Measurements from ENCODE around the gene LCE1D. TPM values are rescaled to one million over a fixed set of nuclear protein-coding genes. Genes with fewer than 3 reads are reported as not detected.
A peak's percentile ranks its signal among the peaks of the same experiment; 100 is the strongest.

LCE1D gene
- polyA plus RNA-seq, 1 experiment = not detected

DNA sequence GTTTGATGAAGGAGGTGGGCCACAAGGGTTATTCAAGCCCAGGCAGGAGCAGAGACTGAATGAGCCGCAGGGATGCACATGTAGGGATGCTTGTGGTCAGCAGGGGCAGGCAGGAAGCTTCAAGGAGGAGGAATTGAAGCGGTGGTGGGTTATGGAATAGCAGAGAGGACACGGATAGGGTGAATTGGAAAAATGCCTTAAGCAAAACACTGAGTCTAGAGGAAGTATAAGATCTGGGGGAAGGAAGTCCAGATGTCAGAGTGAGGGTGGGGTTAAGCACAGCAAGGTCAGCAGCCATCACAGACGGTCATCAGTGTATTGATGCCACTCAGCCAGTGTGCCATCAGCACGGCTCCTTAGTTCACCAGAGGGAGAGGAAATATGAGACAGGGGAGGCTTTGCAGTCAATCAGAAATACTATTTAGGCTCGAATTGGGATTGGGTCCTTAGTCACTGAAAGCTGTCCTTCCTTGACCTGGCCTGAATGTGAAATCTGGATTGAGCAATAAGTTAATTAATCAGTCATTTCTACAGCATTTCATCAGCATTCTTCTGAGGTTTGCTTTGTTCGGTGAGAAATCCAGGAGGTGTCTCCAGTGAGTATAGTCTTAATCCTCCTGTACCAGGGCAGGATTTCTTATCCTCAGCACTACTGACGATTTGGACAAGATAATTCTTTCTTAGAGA lies 27.5 kb upstream of the LCE1D start:
- Histone ChIP-seq H3K27me3 (ENCODE audit: control insufficient read depth, insufficient read depth, low read length) (no peaks in the 10 kb centered on the region), H3K36me3 (ENCODE audit: control insufficient read depth, insufficient read depth, low read length) (no peaks in the 10 kb centered on the region), H3K4me3 (ENCODE audit: low read depth, low read length) (no peak overlapping the region)
- TF ChIP-seq, protein P1, sequence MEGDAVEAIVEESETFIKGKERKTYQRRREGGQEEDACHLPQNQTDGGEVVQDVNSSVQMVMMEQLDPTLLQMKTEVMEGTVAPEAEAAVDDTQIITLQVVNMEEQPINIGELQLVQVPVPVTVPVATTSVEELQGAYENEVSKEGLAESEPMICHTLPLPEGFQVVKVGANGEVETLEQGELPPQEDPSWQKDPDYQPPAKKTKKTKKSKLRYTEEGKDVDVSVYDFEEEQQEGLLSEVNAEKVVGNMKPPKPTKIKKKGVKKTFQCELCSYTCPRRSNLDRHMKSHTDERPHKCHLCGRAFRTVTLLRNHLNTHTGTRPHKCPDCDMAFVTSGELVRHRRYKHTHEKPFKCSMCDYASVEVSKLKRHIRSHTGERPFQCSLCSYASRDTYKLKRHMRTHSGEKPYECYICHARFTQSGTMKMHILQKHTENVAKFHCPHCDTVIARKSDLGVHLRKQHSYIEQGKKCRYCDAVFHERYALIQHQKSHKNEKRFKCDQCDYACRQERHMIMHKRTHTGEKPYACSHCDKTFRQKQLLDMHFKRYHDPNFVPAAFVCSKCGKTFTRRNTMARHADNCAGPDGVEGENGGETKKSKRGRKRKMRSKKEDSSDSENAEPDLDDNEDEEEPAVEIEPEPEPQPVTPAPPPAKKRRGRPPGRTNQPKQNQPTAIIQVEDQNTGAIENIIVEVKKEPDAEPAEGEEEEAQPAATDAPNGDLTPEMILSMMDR (IDR thresholded peaks at IDR 0.05; ENCODE audit: insufficient read depth, low read depth, low read length) = no peak
- no peak for DNase-seq (ENCODE audit: low read depth)
- ChIA-PET CTCF (interaction anchor here (1.5 kb wide), 1 partner anchor 157 kb away, joined by 3 read pairs; no protein-coding TSS in a partner anchor), POLR2A (no interaction called here)

DNA sequence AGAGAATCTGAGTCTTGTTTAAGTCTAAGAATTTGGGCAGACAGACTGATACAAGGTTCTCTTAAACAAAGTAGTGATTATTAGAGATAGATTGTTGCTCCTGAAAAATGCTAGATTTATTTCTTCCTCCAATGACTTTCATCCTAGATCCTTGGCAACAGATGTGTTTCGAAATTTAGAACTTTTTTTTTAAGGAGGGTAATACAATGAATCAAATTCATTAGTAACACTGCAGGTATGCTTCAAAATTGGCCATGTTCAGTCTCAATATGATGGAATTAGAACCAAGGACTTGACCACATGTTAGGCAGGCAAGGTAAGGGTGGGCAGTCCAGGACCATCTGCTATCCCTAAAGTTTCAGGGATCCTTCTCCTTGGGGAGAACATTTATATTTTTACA lies 26.1 kb upstream of the LCE1D start:
- no peak overlapping the region for H3K4me3 ChIP-seq (ENCODE audit: low read depth, low read length)
- no peaks in the 10 kb centered on the region for H3K27me3 ChIP-seq (ENCODE audit: control insufficient read depth, insufficient read depth, low read length)
- H3K36me3 ChIP-seq (ENCODE audit: control insufficient read depth, insufficient read depth, low read length) = no peaks in the 10 kb centered on the region
- CTCF ChIA-PET = no interaction called here
- TF ChIP-seq, protein P1 (IDR thresholded peaks at IDR 0.05; ENCODE audit: insufficient read depth, low read depth, low read length) = no peak
- DNase-seq (ENCODE audit: low read depth) = no peak
- POLR2A ChIA-PET = no interaction called here

DNA sequence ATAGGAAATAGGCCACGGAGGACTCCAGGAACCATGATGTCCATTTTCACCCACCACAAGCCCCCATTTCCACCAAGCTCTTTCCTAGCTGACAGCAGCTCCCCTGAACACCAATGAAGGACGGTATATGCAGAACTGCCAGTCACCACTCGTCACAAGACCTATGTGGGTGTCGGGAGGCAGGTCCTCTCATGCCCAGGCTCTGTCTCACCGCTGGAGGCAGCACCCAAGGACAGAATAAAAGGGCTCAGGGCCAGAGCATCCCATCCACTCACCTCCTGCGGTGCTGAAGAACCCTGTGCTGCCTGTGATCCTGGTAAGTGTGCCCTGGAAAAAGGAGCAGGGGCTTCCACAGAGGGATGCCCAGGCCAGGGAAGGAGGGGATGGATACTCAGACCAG lies 21.6 kb upstream of the LCE1D start, which contains the start of gene LCE1F:
TSS of gene LCE1F (plus strand) at position 266 of the 400 bp plus-strand sequence. CDS start 1,232 bp downstream, outside the sequence.
- H3K4me3 ChIP-seq (ENCODE audit: low read depth, low read length) = no peak within 1 kb of the TSS
- ChIA-PET CTCF (no interaction called here), POLR2A (no interaction called here)
- TF ChIP-seq, protein P1 (IDR thresholded peaks at IDR 0.05; ENCODE audit: insufficient read depth, low read depth, low read length) = no peak
- no peak for DNase-seq (ENCODE audit: low read depth)
- no peaks in the 10 kb centered on the region for H3K36me3 ChIP-seq (ENCODE audit: control insufficient read depth, insufficient read depth, low read length)
- H3K27me3 ChIP-seq (ENCODE audit: control insufficient read depth, insufficient read depth, low read length) = no peaks in the 10 kb centered on the region

DNA sequence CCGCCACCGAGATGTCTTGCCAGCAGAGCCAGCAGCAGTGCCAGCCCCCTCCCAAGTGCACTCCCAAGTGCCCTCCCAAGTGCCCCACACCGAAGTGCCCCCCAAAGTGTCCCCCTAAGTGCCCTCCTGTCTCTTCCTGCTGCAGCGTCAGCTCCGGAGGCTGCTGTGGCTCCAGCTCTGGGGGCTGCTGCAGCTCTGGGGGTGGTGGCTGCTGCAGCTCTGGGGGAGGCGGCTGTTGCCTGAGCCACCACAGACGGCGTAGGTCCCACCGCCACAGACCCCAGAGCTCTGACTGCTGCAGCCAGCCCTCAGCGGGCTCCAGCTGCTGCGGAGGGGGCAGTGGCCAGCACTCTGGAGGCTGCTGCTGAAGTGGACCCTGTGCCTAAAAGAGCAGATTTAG lies 20.2 kb upstream of the LCE1D start:
- DNase-seq (ENCODE audit: low read depth) = no peak
- Histone ChIP-seq H3K27me3 (ENCODE audit: control insufficient read depth, insufficient read depth, low read length) (no peaks in the 10 kb centered on the region), H3K4me3 (ENCODE audit: low read depth, low read length) (no peak overlapping the region), H3K36me3 (ENCODE audit: control insufficient read depth, insufficient read depth, low read length) (no peaks in the 10 kb centered on the region)
- POLR2A ChIA-PET = no interaction called here
- TF ChIP-seq, protein P1 (IDR thresholded peaks at IDR 0.05; ENCODE audit: insufficient read depth, low read depth, low read length) = no peak
- CTCF ChIA-PET = no interaction called here

DNA sequence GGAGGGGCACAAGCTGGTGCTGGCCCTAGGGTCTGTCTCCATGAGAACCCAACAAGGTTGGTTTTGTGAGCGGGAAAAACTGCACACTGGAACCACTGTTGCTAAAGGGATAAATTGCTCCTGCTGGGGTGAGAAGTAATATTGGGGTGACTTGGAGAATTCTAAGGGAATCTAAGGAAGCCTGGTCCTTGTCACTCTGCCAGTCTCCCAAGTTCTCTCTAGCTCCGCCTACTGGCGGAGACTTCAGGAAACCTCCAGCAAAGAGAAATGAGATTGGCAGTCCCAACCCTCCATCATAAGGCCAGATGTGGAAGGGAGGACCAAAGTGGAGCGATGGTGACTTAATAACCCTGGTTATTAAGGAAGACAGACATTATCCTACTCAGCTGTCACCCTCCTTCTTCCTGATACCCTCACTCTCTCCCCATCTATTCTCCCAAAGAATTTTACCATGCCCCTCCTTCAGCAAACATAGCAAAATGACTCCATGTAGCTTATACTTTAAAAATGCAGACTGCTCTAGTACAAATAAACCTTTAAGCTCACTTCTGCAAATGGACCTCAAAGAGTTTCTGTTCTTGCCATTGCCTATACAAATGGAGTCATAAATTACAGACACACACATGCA lies 18.9 kb upstream of the LCE1D start:
- Histone ChIP-seq H3K27me3 (ENCODE audit: control insufficient read depth, insufficient read depth, low read length) (no peaks in the 10 kb centered on the region), H3K36me3 (ENCODE audit: control insufficient read depth, insufficient read depth, low read length) (no peaks in the 10 kb centered on the region), H3K4me3 (ENCODE audit: low read depth, low read length) (no peak overlapping the region)
- DNase-seq (ENCODE audit: low read depth) = no peak
- ChIA-PET CTCF (interaction anchor here (1.0 to 1.6 kb wide), 2 partner anchors 25 to 126 kb away, joined by 3 read pairs; no protein-coding TSS in a partner anchor), POLR2A (no interaction called here)
- TF ChIP-seq, protein P1 (IDR thresholded peaks at IDR 0.05; ENCODE audit: insufficient read depth, low read depth, low read length) = peak; percentile 37; the same call in 1 of the 2 replicates

All from BJ (cell line).